Vagina (tissue), 2 donors: Measurements from ENCODE around the gene AXIN1.

ENCODE experiments used
- CTCF ChIP-seq, 3 experiments: fragments of 450-650 bp in 2 of 3; fragments of 200-600 bp in 1 of 3; sonication (generic) in 1 of 3; IDR thresholded peaks; one replicate each; pipeline ENCODE4 v1.5.1; 2017 to 2019; ENCODE audit warnings: antibody characterized with exemption in 3 of 3, mild to moderate bottlenecking in 2 of 3, moderate library complexity in 2 of 3
- POLR2A ChIP-seq, 2 donors: fragments of 450-650 bp; IDR thresholded peaks; one replicate each; pipeline ENCODE4 v1.6.1; 2017; ENCODE audit warnings: antibody characterized with exemption in 2 of 2, mild to moderate bottlenecking in 2 of 2, moderate library complexity in 2 of 2
- POLR2AphosphoS5 ChIP-seq, 2 donors: sonication (generic); formaldehyde crosslinking; IDR thresholded peaks; one replicate each; pipeline ENCODE4 v1.9.0; 2017; ENCODE audit warnings: antibody characterized with exemption in 2 of 2, mild to moderate bottlenecking in 2 of 2, low read depth in 1 of 2; ENCODE audit not compliant: insufficient read depth in 1 of 2

- TF ChIP-seq CTCF (IDR thresholded peaks at IDR 0.05): no peak
- no peak for TF ChIP-seq POLR2A (IDR thresholded peaks at IDR 0.05)
- TF ChIP-seq POLR2AphosphoS5 (IDR thresholded peaks at IDR 0.05; ENCODE audit: insufficient read depth in 1 of 2, low read depth in 1 of 2): no peak
Observed at GRCh38 chr16:354971-355461, 2.5 kb upstream of the AXIN1 start.
